NB4 (cell line): Measurements from ENCODE around the gene LPGAT1.

ENCODE experiments used
- DNase-seq: peaks from one replicate; pipeline ENCODE4 v3.0.0; 2010; ENCODE audit warnings: low read depth
- H3K4me3 ChIP-seq: one replicate; pipeline ENCODE4 v1.5.1; 2011; ENCODE audit warnings: mild to moderate bottlenecking, low read depth, low read length, moderate library complexity
- MYC ChIP-seq: IDR thresholded peaks from 2 replicates; pipeline ENCODE4 v1.6.1; 2011; ENCODE audit warnings: low read depth, low read length
- POLR2A ChIP-seq: IDR thresholded peaks from 2 replicates; pipeline ENCODE4 v1.6.1; 2011; ENCODE audit warnings: mild to moderate bottlenecking; ENCODE audit not compliant: insufficient read length; ENCODE audit errors: extremely low read depth
- TF ChIP-seq, protein P1 (sequence below): IDR thresholded peaks from 2 replicates; pipeline ENCODE4 v1.6.1; 2011; ENCODE audit warnings: low read depth, low read length
- TF ChIP-seq, protein P2 (sequence below): IDR thresholded peaks from one replicate; pipeline ENCODE4 v1.5.1; 2012; ENCODE audit warnings: low read depth, low read length

The LPGAT1 gene

DNA sequence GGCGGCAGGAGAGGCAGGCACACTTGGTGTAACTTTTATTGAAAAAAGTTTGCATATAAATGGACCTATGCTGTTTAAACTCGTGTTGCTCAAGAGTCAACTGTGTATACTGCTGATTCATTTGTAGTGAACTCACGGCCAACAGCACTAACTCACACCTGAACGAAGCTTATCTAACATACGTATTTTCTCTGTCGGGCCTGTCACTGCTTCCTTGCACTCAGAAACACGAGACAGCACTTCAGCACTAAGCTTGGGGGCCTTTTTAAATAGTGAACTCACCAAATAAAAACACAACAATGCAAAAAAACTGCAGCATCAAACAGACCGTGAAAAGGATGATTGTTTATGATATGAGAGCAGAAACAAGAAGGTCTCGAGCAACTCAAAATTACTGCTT, 96.2 kb downstream of the LPGAT1 start:
- H3K4me3 ChIP-seq, result no peak overlapping the region
- no peak for DNase-seq
- TF ChIP-seq, protein P1, sequence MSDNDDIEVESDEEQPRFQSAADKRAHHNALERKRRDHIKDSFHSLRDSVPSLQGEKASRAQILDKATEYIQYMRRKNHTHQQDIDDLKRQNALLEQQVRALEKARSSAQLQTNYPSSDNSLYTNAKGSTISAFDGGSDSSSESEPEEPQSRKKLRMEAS, result no peak
- no peak for TF ChIP-seq POLR2A

DNA sequence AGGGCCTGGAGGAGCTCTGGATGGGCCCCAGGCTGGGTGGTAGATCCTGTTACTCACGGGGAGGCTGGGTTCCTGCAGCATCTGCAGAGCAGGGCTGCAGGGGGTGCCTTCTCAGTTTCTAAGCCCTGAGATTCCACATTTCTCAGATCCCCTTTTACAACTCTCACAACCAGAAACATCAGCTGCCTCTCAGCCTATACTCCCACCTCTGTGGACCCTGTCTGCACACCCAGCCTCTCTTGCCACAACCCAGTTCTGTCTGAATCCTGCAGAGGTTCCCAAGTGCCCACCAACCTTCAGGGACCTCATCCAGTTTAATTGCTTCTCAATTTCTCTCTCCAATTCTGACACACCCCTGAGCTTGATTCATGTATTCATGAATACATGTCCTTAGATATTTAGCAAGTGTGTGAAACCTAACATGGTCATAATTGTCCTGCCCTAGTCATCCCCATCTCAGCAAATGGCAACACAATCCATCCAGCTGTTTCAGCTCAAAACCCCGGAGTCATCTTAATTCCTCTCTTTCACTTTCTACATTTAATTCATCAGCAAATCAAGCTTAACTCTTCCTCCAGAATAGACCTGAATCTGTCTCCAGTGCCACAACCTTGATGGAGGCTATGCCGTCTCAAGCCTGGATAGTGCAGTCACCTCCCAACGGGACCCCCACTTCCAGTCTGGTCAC, 98.1 kb downstream of the LPGAT1 start:
- no peak for TF ChIP-seq MYC
- no peak for TF ChIP-seq POLR2A
- TF ChIP-seq, protein P2, sequence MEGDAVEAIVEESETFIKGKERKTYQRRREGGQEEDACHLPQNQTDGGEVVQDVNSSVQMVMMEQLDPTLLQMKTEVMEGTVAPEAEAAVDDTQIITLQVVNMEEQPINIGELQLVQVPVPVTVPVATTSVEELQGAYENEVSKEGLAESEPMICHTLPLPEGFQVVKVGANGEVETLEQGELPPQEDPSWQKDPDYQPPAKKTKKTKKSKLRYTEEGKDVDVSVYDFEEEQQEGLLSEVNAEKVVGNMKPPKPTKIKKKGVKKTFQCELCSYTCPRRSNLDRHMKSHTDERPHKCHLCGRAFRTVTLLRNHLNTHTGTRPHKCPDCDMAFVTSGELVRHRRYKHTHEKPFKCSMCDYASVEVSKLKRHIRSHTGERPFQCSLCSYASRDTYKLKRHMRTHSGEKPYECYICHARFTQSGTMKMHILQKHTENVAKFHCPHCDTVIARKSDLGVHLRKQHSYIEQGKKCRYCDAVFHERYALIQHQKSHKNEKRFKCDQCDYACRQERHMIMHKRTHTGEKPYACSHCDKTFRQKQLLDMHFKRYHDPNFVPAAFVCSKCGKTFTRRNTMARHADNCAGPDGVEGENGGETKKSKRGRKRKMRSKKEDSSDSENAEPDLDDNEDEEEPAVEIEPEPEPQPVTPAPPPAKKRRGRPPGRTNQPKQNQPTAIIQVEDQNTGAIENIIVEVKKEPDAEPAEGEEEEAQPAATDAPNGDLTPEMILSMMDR, result no peak
- TF ChIP-seq, protein P1, result no peak
- H3K4me3 ChIP-seq, result no peak overlapping the region
- no peak for DNase-seq

DNA sequence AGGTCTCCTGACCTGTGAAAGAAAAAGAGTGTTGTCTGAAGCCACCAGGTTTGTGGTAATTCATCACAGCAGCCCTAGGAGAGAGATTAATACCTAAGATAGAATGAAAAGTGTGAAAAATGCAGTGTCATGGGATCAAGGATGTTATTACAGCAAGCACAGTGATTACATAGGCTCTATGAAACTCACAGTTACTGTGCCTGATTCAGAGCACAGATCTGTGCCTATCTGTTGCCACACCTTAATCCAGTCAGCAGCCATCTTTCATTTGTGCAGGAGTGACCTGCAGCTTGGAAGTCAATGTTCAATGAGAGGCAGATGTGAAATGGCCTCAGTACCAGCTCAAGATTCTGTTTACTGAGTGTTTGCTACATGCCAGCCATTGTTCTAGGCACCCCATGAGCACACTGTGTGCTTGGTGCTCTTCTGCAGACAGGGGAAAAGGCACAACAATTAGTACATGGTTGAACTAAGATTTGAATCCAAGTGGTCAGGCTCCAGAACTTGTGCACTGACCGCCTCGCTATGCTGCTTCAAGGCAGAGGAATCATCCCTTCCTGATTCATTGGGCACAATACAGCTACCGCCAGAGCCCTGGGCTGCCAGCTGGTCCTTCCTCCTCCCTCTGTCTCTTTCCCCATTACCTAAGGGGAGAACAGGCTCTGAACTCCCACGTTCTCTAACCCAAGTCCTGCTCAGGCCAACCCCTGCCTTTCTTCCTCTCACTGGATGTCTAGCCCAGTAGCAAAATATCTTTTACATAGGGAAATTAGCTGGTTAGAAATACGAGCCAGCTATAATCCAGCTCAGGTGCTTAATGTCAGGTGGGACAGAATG, 98.9 kb downstream of the LPGAT1 start:
- no peak overlapping the region for H3K4me3 ChIP-seq
- TF ChIP-seq, protein P2, result no peak
- TF ChIP-seq POLR2A (no peak), MYC (no peak)
- TF ChIP-seq, protein P1, result no peak
- DNase-seq, result no peak

DNA sequence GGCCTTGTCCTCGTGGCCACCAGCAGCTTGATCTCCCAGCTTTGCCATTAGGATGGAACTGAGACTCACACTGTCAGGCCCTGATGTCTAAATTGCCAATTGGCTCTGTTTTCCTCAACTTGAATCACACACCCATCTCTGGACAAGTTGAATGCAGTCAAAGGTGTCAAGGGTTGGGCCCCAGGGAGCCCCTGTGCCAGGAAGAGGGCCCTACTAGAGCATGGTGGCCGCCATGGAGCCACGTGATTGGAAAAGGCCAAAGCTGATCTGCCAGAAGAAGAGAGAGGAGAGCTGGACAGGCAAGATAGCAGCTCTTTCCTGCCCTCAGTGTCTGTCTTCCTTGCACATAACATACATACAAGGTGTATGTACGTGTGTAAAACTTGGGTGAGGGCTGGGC, 100.2 kb downstream of the LPGAT1 start:
- H3K4me3 ChIP-seq, result no peak overlapping the region
- TF ChIP-seq, protein P2, result no peak
- TF ChIP-seq MYC (no peak), POLR2A (no peak)
- TF ChIP-seq, protein P1, result no peak
- DNase-seq, result no peak

DNA sequence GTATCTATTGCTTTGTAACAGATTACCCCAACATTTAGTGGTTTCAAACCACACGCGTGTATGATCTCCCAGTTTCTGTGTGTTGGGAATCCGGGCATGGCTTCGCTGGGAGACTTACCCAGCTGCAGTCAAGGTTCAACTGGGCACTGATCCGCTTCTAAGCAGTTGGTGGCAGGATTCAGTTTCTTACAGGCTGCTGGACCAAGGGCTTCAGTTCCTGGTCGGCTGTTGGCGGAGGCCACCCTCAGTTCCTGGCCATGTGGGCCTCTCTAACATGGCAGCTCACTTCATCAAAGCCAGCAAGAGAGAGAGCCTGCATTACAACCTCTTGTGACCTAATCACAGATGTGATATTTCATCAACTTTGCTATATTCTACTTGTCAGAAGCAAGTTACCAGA, 101.3 kb downstream of the LPGAT1 start:
- TF ChIP-seq POLR2A (no peak), MYC (no peak)
- TF ChIP-seq, protein P1, result no peak
- TF ChIP-seq, protein P2, result no peak
- no peak overlapping the region for H3K4me3 ChIP-seq
- DNase-seq, result no peak

DNA sequence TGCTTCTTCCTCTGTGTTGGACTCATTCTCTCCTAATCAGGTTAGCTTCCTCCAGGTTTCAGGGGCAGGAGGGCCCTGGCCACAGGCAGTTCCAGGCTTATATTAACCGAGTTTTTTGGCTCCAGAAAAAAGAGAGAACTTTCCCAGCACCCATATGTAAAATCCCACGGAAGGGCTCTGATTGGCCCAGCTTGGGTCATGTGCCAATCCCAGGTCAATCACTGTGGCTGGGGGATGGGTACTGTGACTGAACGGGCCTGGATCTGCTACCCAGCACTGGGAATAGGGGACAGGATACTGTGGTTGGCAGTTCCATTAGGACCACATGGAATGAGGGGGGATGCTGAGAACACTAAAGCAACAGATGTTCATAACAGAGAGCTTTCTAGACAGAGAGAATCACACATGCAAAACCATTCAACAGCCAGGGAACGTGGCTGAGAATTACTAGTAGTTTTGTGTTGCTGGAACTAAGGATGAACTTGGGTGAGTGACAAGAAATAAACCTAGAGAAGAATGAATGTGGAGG, 104.0 kb downstream of the LPGAT1 start:
- no peak overlapping the region for H3K4me3 ChIP-seq
- no peak for DNase-seq
- TF ChIP-seq MYC (no peak), POLR2A (no peak)
- TF ChIP-seq, protein P1, result no peak
- TF ChIP-seq, protein P2, result no peak
